Common myeloid progenitor, CD34-positive (primary cell): ENCODE results near the gene NDUFV1.
A peak's percentile ranks its signal among the peaks of the same experiment; 100 is the strongest.

Source experiments
- CTCF ChIA-PET: fragments of 350-600 bp; sonication (Branson Sonifier 250); formaldehyde crosslinking; loops from one replicate; lab custom pipeline; 2021; ENCODE audit warnings: antibody characterized with exemption; lab: Charles Lee
- POLR2A ChIA-PET: fragments of 350-600 bp; sonication (Branson Sonifier 250); formaldehyde crosslinking; loops from one replicate; lab custom pipeline; 2021; ENCODE audit warnings: antibody characterized with exemption; lab: Charles Lee
- DNase-seq, 3 donors: peaks; one replicate each; pipeline versions ENCODE4 v3.0.0 to v3.0.0-alpha.2; 2013
- H3K27ac ChIP-seq, 2 experiments: 1 replicate in 1 of 2; 2 replicates in 1 of 2; pipeline ENCODE4 v1.7.0; 2013; ENCODE audit warnings: inconsistent platforms in 2 of 2, low read length in 2 of 2, mild to moderate bottlenecking in 2 of 2, low read depth in 1 of 2, moderate library complexity in 1 of 2; ENCODE audit not compliant: severe bottlenecking in 2 of 2, insufficient read depth in 1 of 2, poor library complexity in 1 of 2
- H3K27me3 ChIP-seq, 5 experiments: replicated peaks in 2 of 5; 1 replicate in 3 of 5; 2 replicates in 2 of 5; pipeline versions ENCODE4 v1.6.1 to v1.7.0; 2013; ENCODE audit warnings: low read length in 4 of 5, mild to moderate bottlenecking in 2 of 5, moderate library complexity in 2 of 5, inconsistent platforms in 1 of 5; ENCODE audit not compliant: insufficient read depth in 5 of 5, control insufficient read depth in 4 of 5
- H3K36me3 ChIP-seq, 4 experiments: 1 replicate in 2 of 4; 2 replicates in 2 of 4; pipeline versions ENCODE4 v1.6.1 to v1.7.0; 2013; ENCODE audit warnings: low read length in 3 of 4, control low read depth in 1 of 4, mild to moderate bottlenecking in 1 of 4; ENCODE audit not compliant: control insufficient read depth in 4 of 4, insufficient read depth in 4 of 4
- H3K4me1 ChIP-seq, 4 experiments: 1 replicate in 3 of 4; 2 replicates in 1 of 4; pipeline versions ENCODE4 v1.6.1 to v1.7.1; 2013; ENCODE audit warnings: low read length in 3 of 4, mild to moderate bottlenecking in 3 of 4, control low read depth in 1 of 4, inconsistent platforms in 1 of 4, moderate library complexity in 1 of 4; ENCODE audit not compliant: control insufficient read depth in 4 of 4, insufficient read depth in 4 of 4; ENCODE audit errors: control extremely low read depth in 1 of 4
- H3K4me3 ChIP-seq, 7 experiments: 1 replicate in 4 of 7; 2 replicates in 3 of 7; pipeline versions ENCODE4 v1.5.1 to v1.7.0; 2013; ENCODE audit warnings: mild to moderate bottlenecking in 7 of 7, low read length in 6 of 7, moderate library complexity in 6 of 7, inconsistent platforms in 2 of 7, low read depth in 2 of 7, control low read depth in 1 of 7; ENCODE audit not compliant: insufficient read depth in 4 of 7, control insufficient read depth in 1 of 7; ENCODE audit errors: extremely low read depth in 1 of 7
- H3K9me3 ChIP-seq, 5 experiments: 1 replicate in 4 of 5; 2 replicates in 1 of 5; pipeline versions ENCODE4 v1.6.1 to v1.7.1; 2013; ENCODE audit warnings: low read length in 4 of 5, mild to moderate bottlenecking in 2 of 5, inconsistent platforms in 1 of 5, low read depth in 1 of 5, moderate library complexity in 1 of 5; ENCODE audit not compliant: control insufficient read depth in 4 of 5, insufficient read depth in 2 of 5; ENCODE audit errors: control extremely low read depth in 1 of 5
- WGBS: methylation state at CpG from one replicate; pipeline ENCODE4 v1.1.5; 2013; ENCODE audit not compliant: insufficient coverage; 5-methylcytosine and 5-hydroxymethylcytosine counted together

The NDUFV1 gene

GRCh38 chr11:67613313-67613959, 6.7 kb downstream of the NDUFV1 start:
- Histone ChIP-seq H3K9me3 (no peaks in the 10 kb centered on the region), H3K4me1 (peaks cover 0 to 33% (median 32%) of the 10 kb centered on the region in 4 experiments), H3K27me3 (no peaks in the 10 kb centered on the region), H3K4me3 (peak overlapping the region in 3 of 7 experiments; percentile 36 to 71 (median 58)), H3K36me3 (peaks cover 2 to 48% (median 31%) of the 10 kb centered on the region in 4 experiments), H3K27ac (peak overlapping the region; percentile 28 to 74)
- no peak for DNase-seq
- 77% methylated on average over 10 of the region's 17 CpGs for WGBS
- CTCF ChIA-PET = interaction anchor here (0.8 to 8.7 kb wide), 12 partner anchors 9 to 187 kb away, joined by 3 to 81 read pairs (median 4); partner anchors contain the start of genes GSTP1 and NUDT8
- POLR2A ChIA-PET = no interaction called here

- peaks cover 0 to 33% (median 32%) of the 10 kb centered on the region in 4 experiments for H3K4me1 ChIP-seq
- H3K27ac ChIP-seq = peak overlapping the region in 1 of 2 experiments; percentile 74
- ChIA-PET POLR2A (interaction anchor here (0.5 to 0.6 kb wide), 2 partner anchors 16 to 34 kb away, joined by 3 read pairs; no protein-coding TSS in a partner anchor), CTCF (interaction anchor here (0.9 to 8.7 kb wide), 16 partner anchors 10 to 84 kb away, joined by 3 to 81 read pairs (median 4); partner anchors contain the start of genes GSTP1 and NUDT8)
- H3K9me3 ChIP-seq = no peaks in the 10 kb centered on the region
- peak; percentile 80 to 96 (median 94) for DNase-seq
- no peaks in the 10 kb centered on the region for H3K27me3 ChIP-seq
- WGBS = 11% methylated on average over 21 of the region's 23 CpGs
- peak overlapping the region in 5 of 7 experiments; percentile 29 to 71 (median 53) for H3K4me3 ChIP-seq
- peaks cover 2 to 41% (median 29%) of the 10 kb centered on the region in 4 experiments for H3K36me3 ChIP-seq
Measured at GRCh38 chr11:67613960-67614715, 7.4 kb downstream of the NDUFV1 start.

- WGBS = 92% methylated on average over 17 of the region's 18 CpGs
- ChIA-PET CTCF (interaction anchor here (0.9 to 8.7 kb wide), 15 partner anchors 9 to 83 kb away, joined by 3 to 81 read pairs (median 5); partner anchors contain the start of genes GSTP1, NUDT8 and TBX10), POLR2A (interaction anchor here (0.5 to 0.8 kb wide), 3 partner anchors 17 to 35 kb away, joined by 3 to 4 read pairs (median 3); partner anchors contain the start of gene GSTP1)
- Histone ChIP-seq H3K36me3 (peaks cover 2 to 32% (median 25%) of the 10 kb centered on the region in 4 experiments), H3K4me3 (peak overlapping the region in 2 of 7 experiments; percentile 53 to 71), H3K9me3 (no peaks in the 10 kb centered on the region), H3K4me1 (peaks cover 0 to 33% (median 32%) of the 10 kb centered on the region in 4 experiments), H3K27me3 (no peaks in the 10 kb centered on the region), H3K27ac (peak overlapping the region in 1 of 2 experiments; percentile 74)
- DNase-seq = peak in 2 of 3 donors; percentile 61 to 63
Measured at GRCh38 chr11:67614730-67615714, 8.3 kb downstream of the NDUFV1 start.

GRCh38 chr11:67615728-67616430, 9.1 kb downstream of the NDUFV1 start:
- Histone ChIP-seq H3K27me3 (no peaks in the 10 kb centered on the region), H3K27ac (no peak overlapping the region), H3K36me3 (peaks cover 2 to 24% (median 18%) of the 10 kb centered on the region in 4 experiments), H3K4me1 (peaks cover 0 to 33% (median 32%) of the 10 kb centered on the region in 4 experiments), H3K4me3 (peak overlapping the region in 1 of 7 experiments; percentile 53), H3K9me3 (no peaks in the 10 kb centered on the region)
- peak in 2 of 3 donors; percentile 38 to 57 for DNase-seq
- CTCF ChIA-PET = interaction anchor here (1.4 to 8.7 kb wide), 7 partner anchors 14 to 46 kb away, joined by 3 to 81 read pairs (median 6); partner anchors contain the start of genes GSTP1, NUDT8 and TBX10
- POLR2A ChIA-PET = interaction anchor here (0.8 to 0.9 kb wide), 2 partner anchors 12 to 33 kb away, joined by 3 to 4 read pairs; partner anchors contain the start of gene GSTP1
- 62% methylated on average over 30 of the region's 34 CpGs for WGBS

- no peak overlapping the region for H3K4me3 ChIP-seq
- H3K4me1 ChIP-seq = peaks cover 0 to 33% (median 32%) of the 10 kb centered on the region in 4 experiments
- no peaks in the 10 kb centered on the region for H3K27me3 ChIP-seq
- ChIA-PET POLR2A (interaction anchor here (0.9 kb wide), 1 partner anchor 11 kb away, joined by 3 read pairs; no protein-coding TSS in a partner anchor), CTCF (interaction anchor here (1.0 to 8.7 kb wide), 5 partner anchors 13 to 46 kb away, joined by 3 to 81 read pairs (median 5); partner anchors contain the start of genes GSTP1, NUDT8 and TBX10)
- no peak overlapping the region for H3K27ac ChIP-seq
- peaks cover 2 to 16% (median 13%) of the 10 kb centered on the region in 4 experiments for H3K36me3 ChIP-seq
- H3K9me3 ChIP-seq = no peaks in the 10 kb centered on the region
- WGBS = 77% methylated on average over 10 of the region's 11 CpGs
- DNase-seq = no peak
Measured at GRCh38 chr11:67616431-67617242, 9.9 kb downstream of the NDUFV1 start.
